Endothelial cell (in vitro differentiated cells): Measurements from ENCODE around the gene WDR82. TPM values are rescaled to one million over a fixed set of nuclear protein-coding genes. Genes with fewer than 3 reads are reported as not detected.

Source experiments
- DNase-seq: peaks from one replicate; pipeline ENCODE4 v3.0.0; 2021; ENCODE audit warnings: low spot score
- H3K27ac Mint-ChIP-seq: one replicate; pipeline ENCODE4 v1.8.0; 2021; ENCODE audit warnings: mixed read lengths, inconsistent platforms; ENCODE audit not compliant: unreplicated experiment
- H3K27me3 Mint-ChIP-seq: one replicate; pipeline ENCODE4 v1.8.0; 2021; ENCODE audit warnings: mild to moderate bottlenecking, moderate library complexity, mixed read lengths, inconsistent platforms; ENCODE audit not compliant: unreplicated experiment
- H3K36me3 Mint-ChIP-seq: one replicate; pipeline ENCODE4 v1.8.0; 2021; ENCODE audit warnings: mild to moderate bottlenecking, low read depth, mixed read lengths, inconsistent platforms; ENCODE audit not compliant: unreplicated experiment
- H3K4me1 Mint-ChIP-seq: one replicate; pipeline ENCODE4 v1.8.0; 2021; ENCODE audit warnings: mild to moderate bottlenecking, mixed read lengths, inconsistent platforms; ENCODE audit not compliant: unreplicated experiment
- H3K4me3 Mint-ChIP-seq: one replicate; pipeline ENCODE4 v1.8.0; 2021; ENCODE audit warnings: mild to moderate bottlenecking, mixed read lengths, inconsistent platforms; ENCODE audit not compliant: unreplicated experiment
- H3K9me3 Mint-ChIP-seq: one replicate; pipeline ENCODE4 v1.8.0; 2021; ENCODE audit warnings: mixed read lengths, inconsistent platforms; ENCODE audit not compliant: unreplicated experiment
- CTCF ChIP-seq: fragments of 200-600 bp; sonication (generic); IDR thresholded peaks from one replicate; pipeline ENCODE4 v1.5.0; 2021; ENCODE audit warnings: antibody characterized with exemption; ENCODE audit not compliant: unreplicated experiment
- total RNA-seq: library from RNA; stranded (reverse); fragmentation: NEBNext Ultra II Directional; extraction: Animal tissue kit (Norgen Biotek cat#: 25700); gene quantifications from one replicate; pipeline ENCODE4 v1.2.1, GENCODE V29; 2021; ENCODE audit not compliant: unreplicated experiment

Gene WDR82
- total RNA-seq, 1 donor from 2014 or later = 72.3 TPM

DNA sequence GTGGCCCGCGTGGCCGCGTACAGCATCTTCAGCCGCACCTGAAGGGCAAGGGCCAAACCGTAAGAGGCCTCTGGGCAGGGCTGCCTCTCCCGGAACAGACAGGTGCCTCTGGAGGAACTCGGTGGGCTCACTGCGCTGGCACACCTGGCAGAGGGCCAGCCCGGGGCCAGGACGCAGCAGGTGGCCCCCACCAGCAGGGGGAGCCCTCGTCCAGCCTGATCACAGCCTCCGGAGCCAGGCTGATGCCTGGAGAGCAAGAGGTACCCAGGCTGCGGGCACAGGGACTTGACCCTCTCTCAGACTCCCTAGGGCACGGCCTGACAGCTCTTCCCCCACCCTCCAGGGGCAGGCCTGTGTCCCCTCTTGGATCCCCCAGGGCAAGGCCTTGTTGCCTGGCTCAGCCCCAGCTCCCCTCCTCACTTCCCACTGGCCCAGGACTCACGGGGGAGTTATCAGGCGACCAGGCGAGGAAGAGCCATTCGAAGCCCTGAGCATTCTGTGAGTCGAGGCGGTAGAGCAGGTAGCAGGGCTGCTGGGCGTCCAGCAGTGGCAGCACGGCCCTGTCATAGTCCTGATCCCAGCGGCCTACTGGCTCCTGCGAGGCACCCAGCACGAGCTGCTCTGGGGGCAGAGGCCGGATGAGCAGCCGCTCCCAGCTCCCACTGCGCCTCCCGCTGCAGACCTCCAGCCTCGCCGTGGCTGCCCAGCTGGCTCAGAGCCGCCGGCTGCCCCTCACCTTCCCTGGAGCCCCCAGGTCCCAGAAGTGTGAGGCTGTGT lies 46.8 kb downstream of the WDR82 start:
- Mint-ChIP-seq H3K27me3 (peaks cover 8% of the 10 kb centered on the region), H3K4me3 (no peak overlapping the region), H3K4me1 (peaks cover 3% of the 10 kb centered on the region), H3K9me3 (no peaks in the 10 kb centered on the region), H3K27ac (no peak overlapping the region), H3K36me3 (peaks cover 11% of the 10 kb centered on the region)
- peak; percentile 78 for TF ChIP-seq CTCF
- DNase-seq = peak; percentile 86

- Mint-ChIP-seq H3K27me3 (peaks cover 10% of the 10 kb centered on the region), H3K4me1 (no peaks in the 10 kb centered on the region), H3K36me3 (peaks cover 15% of the 10 kb centered on the region), H3K4me3 (no peak overlapping the region), H3K27ac (no peak overlapping the region), H3K9me3 (no peaks in the 10 kb centered on the region)
- DNase-seq = no peak
- no peak for TF ChIP-seq CTCF
These were observed 47.5 kb downstream of the WDR82 start for GRCh38 chr3:52230889-52231499.

- no peaks in the 10 kb centered on the region for H3K4me1 Mint-ChIP-seq
- peaks cover 10% of the 10 kb centered on the region for H3K27me3 Mint-ChIP-seq
- H3K9me3 Mint-ChIP-seq = no peaks in the 10 kb centered on the region
- H3K36me3 Mint-ChIP-seq = peaks cover 15% of the 10 kb centered on the region
- no peak for TF ChIP-seq CTCF
- DNase-seq = no peak
- H3K27ac Mint-ChIP-seq = no peak overlapping the region
- no peak overlapping the region for H3K4me3 Mint-ChIP-seq
These were observed 48.0 kb downstream of the WDR82 start for GRCh38 chr3:52230461-52230860.

GRCh38 chr3:52229656-52230055 lies 48.8 kb downstream of the WDR82 start:
- TF ChIP-seq CTCF = no peak
- Mint-ChIP-seq H3K4me1 (no peaks in the 10 kb centered on the region), H3K9me3 (no peaks in the 10 kb centered on the region), H3K27ac (no peak overlapping the region), H3K27me3 (peaks cover 13% of the 10 kb centered on the region), H3K36me3 (peaks cover 15% of the 10 kb centered on the region), H3K4me3 (no peak overlapping the region)
- DNase-seq = no peak

DNA sequence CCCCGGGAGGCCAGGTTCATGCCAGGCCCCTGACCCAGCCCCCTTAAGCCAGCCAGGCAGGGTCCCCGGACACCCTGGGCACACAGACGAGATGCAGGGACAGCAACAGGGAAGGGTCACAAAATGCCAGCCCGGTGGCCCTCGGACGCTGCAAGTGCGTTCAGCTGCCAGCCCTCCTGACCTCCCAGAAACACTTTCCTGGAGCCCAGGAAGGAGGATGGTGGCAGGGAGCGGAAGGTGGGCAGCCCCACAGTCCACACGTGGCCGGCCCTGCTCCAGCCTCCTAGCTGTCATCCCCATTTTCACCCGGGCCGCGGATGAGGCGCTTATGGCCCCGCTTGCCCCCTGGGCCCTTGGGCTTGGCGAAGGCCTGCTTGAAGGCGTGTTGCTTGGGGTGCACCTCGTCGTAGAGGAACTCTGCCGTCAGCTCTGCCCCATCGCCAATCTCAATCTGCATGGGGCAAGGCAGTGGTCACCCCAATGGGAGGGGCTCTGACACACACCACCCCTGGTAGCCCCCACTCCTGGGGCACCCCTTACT lies 49.6 kb downstream of the WDR82 start:
- TF ChIP-seq CTCF = no peak
- peaks cover 16% of the 10 kb centered on the region for H3K36me3 Mint-ChIP-seq
- DNase-seq = no peak
- no peak overlapping the region for H3K27ac Mint-ChIP-seq
- H3K4me3 Mint-ChIP-seq = no peak overlapping the region
- H3K27me3 Mint-ChIP-seq = peaks cover 17% of the 10 kb centered on the region
- H3K4me1 Mint-ChIP-seq = no peaks in the 10 kb centered on the region
- no peaks in the 10 kb centered on the region for H3K9me3 Mint-ChIP-seq
